AG10803 (cell line): Measurements from ENCODE around the gene CPA5.

Experiments
- DNase-seq: peaks from one replicate; pipeline ENCODE4 v3.0.0; 2010; ENCODE audit warnings: low read depth
- H3K4me3 ChIP-seq: 2 replicates; pipeline ENCODE4 v1.5.1; 2011; ENCODE audit warnings: mild to moderate bottlenecking, low read length, control low read depth
- CTCF ChIP-seq: conservative IDR thresholded peaks from 2 replicates; pipeline ENCODE4 v1.5.1; 2011; ENCODE audit warnings: mild to moderate bottlenecking, low read length, control low read depth, inconsistent platforms

Gene CPA5

DNA sequence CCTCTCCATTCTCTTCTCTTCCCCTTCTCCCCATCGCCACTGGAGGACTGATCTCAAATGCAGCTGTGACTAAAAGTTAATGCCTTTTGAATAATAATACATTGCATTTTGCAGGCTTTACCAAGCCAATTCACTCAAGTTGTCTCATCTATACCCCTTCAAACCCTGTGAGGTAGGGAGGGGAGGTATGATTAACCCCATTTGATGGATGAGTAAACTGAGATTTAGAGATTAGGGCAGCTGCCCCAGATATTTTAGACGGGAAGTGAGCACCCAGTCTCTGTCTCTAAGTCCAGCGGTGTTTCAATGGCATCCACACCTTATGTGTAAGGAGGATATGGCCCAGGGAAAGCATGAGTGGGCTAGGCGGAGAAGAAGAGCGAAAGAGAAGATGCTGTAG, 1.1 kb downstream of the CPA5 start:
- no peak for TF ChIP-seq CTCF
- DNase-seq = no peak
- no peak overlapping the region for H3K4me3 ChIP-seq

- DNase-seq = no peak
- TF ChIP-seq CTCF = no peak
- H3K4me3 ChIP-seq = no peak overlapping the region
Measured at GRCh38 chr7:130346177-130346905, 1.7 kb downstream of the CPA5 start.

GRCh38 chr7:130346941-130347340, 2.3 kb downstream of the CPA5 start:
- TF ChIP-seq CTCF = no peak
- DNase-seq = no peak
- H3K4me3 ChIP-seq = no peak overlapping the region

- no peak overlapping the region for H3K4me3 ChIP-seq
- DNase-seq = peak; percentile 62
- TF ChIP-seq CTCF = no peak
Measured at GRCh38 chr7:130349911-130350782, 5.5 kb downstream of the CPA5 start.

- TF ChIP-seq CTCF = no peak
- DNase-seq = no peak
- no peak overlapping the region for H3K4me3 ChIP-seq
Measured at GRCh38 chr7:130350945-130351790, 6.6 kb downstream of the CPA5 start.

DNA sequence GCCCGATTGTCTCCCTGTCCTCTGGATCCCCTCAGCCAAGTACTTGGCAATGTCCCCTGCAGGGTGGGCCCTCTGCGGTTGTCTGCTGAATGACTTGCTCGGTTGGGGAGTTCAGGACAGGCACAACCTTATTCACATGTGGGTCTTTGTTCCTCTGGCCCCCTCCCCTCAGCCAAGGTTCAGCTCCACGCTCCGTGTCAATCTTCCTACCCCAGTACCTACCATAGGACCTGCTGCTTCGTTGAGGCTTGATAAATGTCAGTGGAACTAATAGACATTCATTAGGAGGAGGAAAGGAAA, 7.1 kb downstream of the CPA5 start:
- no peak overlapping the region for H3K4me3 ChIP-seq
- no peak for TF ChIP-seq CTCF
- no peak for DNase-seq
